HG03025 (cell line): ENCODE data around the gene BCAT1.
"Not testable (repeated sequence)": the region's sequence is repeated elsewhere in the genome, so short reads cannot be mapped to it uniquely, and the experiment has no call there.

ENCODE experiments used
- ATAC-seq: cut with Tn5 transposase; IDR thresholded peaks from one replicate; pipeline ENCODE4 v1.9.1; 2021; ENCODE audit warnings: mild to moderate bottlenecking, moderate library complexity; ENCODE audit not compliant: unreplicated experiment, low FRiP score

The BCAT1 gene

DNA sequence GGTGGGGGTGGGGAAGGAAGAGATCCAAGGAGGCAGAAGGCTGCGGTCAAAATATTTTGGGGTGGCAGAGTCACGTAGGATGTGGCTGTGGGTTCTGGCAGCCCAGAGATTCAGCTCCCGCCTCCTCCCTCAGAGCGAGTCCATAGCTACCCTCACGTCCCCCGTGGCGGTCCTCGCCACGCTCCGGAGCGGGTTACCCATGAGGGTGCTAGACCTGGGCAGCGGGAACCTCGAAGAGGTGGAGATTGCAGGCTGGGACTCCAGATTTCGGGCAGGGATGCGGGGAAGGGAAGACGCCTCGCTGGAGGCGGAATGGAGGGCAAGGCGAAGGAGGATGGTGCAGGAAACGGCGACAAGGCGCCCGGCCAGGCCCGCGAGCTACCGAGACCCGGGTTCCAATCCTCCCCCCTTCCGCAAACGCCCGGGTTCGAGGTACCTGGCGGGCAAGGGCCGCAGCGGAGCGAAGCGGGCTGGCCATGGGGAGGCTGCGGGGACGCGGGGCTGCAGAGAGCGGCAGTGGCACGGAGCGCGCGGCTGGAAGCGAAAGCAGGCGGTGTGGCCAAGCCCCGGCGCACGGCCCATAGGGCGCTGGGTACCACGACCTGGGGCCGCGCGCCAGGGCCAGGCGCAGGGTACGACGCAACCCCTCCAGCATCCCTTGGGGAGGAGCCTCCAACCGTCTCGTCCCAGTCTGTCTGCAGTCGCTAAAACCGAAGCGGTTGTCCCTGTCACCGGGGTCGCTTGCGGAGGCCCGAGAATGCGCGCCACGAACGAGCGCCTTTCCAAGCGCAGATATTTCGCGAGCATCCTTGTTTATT is 46.2 kb downstream of the BCAT1 start:
- peak; percentile 44 for ATAC-seq

DNA sequence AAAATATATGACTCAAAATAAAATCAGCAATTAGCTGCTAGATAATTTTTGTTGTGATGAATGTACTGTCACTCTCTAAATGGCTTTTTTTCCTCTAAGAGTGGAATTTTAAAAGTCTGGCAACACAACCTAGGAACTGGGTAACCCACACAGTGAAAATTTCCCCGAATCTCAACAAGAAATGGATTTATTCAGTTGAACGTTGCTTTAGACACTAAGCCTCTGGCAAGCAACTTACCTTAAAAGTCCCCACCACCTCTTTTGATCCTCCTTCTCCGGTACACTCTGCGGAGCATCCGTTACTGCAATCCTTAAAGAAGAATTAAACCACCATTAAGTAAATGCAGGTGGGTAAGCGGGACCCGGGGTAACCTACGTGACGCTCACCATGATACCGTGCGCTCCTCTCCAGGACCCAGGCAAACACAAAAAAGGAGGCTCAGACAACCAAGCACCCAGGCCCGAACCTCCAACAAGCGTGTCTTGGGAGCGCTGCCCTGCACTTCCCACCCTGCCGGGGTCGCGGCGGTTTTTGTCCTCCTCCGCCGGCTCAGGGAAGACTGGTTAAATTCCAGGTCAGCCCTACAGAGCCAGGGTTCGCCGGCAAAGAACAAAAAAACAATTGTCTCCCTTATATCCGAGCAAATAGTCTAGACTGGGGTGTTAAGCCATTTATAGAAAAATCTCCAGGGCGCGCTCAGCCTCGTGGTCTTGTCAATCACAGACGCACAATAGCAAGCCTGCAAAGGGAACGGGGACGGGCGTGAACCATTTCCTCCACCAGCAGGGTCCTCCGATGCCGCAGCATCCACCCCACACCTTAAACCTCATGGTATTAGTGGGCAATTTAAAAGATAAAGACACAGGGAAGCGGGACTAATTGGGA is 47.1 kb downstream of the BCAT1 start:
- ATAC-seq: no peak

- no peak for ATAC-seq
These were observed 48.7 kb downstream of the BCAT1 start for GRCh38 chr12:24900196-24900595.

- ATAC-seq: no peak
These were observed 49.3 kb downstream of the BCAT1 start for GRCh38 chr12:24899503-24900075.

DNA sequence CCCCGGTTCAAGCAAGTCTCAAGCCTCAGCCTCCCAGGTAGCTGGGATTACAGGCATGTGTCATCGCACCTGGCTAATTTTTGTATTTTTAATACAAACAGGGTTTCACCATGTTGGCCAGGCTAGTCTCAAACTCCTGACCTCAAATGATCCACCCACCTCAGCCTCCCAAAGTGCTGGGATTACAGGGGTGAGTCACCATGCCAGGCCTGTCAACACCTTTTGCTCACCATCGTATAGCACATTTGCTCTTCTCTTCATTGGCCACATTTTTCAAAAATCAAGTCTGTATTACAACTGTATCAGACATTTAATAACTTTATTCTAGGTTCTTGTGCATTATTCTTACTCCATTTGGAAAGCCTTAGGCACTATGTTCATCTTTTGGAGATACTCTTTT is 50.3 kb downstream of the BCAT1 start:
- ATAC-seq: no peak

- ATAC-seq: no peak
These were observed 50.7 kb downstream of the BCAT1 start for GRCh38 chr12:24898185-24898584.

DNA sequence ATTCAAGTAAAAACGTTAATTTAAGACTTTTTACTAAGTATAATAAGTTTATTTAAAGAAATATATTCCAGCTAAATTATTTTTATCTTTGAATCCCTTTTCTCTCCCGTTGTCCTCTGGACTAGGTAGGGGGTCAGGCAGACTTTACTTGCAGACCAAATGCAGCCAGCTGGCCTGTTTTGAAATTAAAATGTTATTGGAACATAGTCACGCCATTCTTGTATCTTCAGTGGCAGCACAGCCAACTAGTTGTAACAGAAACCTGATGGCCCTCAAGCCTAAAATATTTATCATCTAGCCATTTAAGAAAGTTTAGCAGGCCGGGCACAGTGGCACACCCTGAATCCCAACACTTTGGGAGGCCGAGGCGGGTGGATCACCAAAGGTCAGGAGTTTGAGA is 52.7 kb downstream of the BCAT1 start:
- no peak for ATAC-seq

GRCh38 chr12:24895612-24896011 is 53.3 kb downstream of the BCAT1 start:
- no peak for ATAC-seq

DNA sequence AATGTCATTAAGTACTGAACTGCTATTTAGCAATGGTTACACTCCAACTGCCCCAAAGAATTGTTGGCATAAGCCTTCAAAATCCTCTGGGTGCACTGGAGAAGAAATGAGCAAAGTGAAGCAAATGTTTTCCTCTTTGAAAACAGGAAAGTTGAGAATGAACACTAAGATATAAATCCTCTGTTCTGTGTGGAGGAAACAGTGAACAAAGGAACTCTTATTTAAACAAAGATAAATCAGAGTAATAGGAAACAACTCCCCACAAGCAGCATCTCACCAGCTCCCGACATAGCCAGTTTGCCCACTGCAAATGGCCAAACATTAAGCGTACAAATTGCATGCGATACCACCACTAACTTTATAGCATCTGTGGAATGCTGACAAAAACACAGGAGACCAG is 54.0 kb downstream of the BCAT1 start:
- ATAC-seq: no peak

DNA sequence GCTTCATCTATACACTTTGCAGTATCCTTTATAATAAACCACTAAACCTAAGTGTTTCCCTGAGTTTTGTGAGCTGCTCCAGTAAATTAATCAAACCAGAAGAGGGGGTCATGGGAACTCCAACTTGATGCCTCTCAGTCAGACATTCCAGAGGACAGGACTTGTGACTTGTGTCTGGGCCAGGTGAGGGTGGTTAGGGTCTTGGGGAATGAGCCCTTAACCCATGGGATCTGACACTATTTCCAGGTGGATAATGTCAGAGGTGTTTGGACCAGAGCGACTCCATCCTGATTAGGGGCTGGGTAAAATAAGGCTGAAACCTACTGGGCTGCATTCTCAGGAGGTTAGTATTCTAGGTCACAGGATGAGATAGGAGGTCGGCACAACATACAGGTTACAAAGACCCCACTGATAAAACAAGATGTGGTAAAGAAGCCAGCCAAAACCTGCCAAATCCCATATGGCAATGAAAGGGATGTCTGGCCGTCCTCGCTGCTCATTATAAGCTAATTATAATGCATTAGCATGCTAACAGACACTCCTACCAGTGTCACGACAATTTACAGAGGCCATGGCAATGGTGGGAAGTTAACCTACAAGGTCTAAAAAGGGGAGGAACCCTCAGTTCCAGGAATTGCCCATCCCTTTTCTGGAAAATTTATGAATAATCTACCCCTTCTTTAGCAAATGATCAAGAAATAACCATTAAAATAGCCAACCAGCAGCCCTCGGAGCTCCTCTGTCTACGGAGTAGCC is 58.7 kb downstream of the BCAT1 start:
- no peak for ATAC-seq

GRCh38 chr12:24889411-24889810 is 59.5 kb downstream of the BCAT1 start:
- ATAC-seq: no peak

DNA sequence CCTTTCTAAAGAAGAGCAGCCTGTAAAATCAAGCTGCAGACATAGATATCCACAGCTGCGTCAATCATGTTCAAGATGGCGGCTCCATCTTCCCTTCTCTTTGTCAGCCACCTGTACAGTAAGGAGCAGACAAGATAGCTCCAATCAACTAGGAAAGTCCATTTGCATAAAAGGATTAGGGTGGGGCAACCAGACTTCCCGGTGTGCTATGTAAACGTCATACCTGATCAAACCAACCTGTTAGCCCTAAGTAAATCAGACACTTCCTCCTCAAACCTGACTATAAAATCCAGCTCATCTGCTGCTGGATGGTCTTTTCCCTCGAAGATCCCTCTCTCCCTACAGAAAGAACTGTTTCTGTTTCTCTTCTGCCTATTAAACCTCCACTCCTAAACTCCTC is 60.1 kb downstream of the BCAT1 start:
- ATAC-seq: no peak

- ATAC-seq: no peak
These were observed 64.0 kb downstream of the BCAT1 start for GRCh38 chr12:24884911-24885310.

- ATAC-seq: no peak
These were observed 67.1 kb downstream of the BCAT1 start for GRCh38 chr12:24881724-24882371.

GRCh38 chr12:24881227-24881626 is 67.7 kb downstream of the BCAT1 start:
- ATAC-seq: no peak

GRCh38 chr12:24880732-24881131 is 68.2 kb downstream of the BCAT1 start:
- no peak for ATAC-seq

DNA sequence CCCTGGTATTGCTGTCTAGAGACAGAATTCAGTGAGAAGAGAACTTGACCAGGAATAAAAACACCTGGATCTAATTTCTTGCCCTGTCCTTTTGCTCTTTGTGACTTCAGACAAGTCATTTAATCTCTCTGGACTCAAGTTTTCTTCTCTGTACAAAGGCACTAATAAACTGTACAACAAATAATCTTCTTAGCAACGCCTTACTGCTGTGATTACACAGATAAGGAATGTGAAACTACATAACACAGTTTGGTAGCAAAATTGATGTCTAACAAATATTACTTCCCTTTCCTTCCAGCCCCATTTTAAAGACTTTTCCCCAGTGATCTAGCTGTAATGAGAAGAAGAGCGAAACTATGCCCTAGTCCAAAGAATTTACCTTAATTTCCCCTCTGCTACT is 69.3 kb downstream of the BCAT1 start:
- no peak for ATAC-seq

GRCh38 chr12:24875014-24875413 is 73.9 kb downstream of the BCAT1 start:
- no peak for ATAC-seq

- ATAC-seq: no peak
These were observed 76.7 kb downstream of the BCAT1 start for GRCh38 chr12:24872211-24872610.

DNA sequence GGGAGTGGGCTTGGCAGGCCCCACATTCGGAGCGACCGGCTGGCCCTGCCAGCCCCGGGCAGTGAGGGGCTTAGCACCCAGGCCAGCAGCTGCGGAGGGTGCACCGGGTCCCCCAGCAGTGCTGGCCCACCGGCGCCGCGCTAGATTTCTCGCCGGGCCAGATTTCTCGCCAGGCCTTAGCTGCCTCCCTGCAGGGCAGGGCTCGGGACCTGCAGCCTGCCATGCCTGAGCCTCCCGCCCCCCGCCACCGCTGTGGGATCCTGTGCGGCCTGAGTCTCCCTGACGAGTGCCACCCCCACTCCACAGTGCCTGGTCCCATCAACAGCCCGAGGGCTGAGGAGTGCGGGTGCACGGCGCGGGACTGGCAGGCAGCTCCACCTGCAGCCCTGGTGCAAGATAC is 82.8 kb downstream of the BCAT1 start:
- ATAC-seq: not testable (repeated sequence)
